K562 (cell line): ENCODE results near the gene ERLEC1. TPM values are rescaled to one million over a fixed set of nuclear protein-coding genes. Genes with fewer than 3 reads are reported as not detected.

Source experiments
- ATAC-seq: fragments of 200-7000 bp; cut with Tn5 transposase; 3 replicates; pipeline ENCODE4 v1.9.1; 2020; ENCODE audit warnings: moderate library complexity
- BruUV-seq: library from RNA; stranded (reverse); fragments of 400-500 nt; replicated peaks from 2 replicates; lab custom pipeline; 2021; lab: Mats Ljungman, UMichigan
- CTCF ChIA-PET: fragments of 300-600 bp; formaldehyde crosslinking; extraction: SDS; loops from one replicate; lab custom pipeline; 2021; ENCODE audit warnings: low intra/inter-chr PET ratio; lab: Yijun Ruan, JAX
- POLR2A ChIA-PET: fragments of 300-600, 350-650 bp; sonication (Branson Sonifier 250); formaldehyde crosslinking; extraction: SDS; loops from one replicate; lab custom pipeline; 2021; ENCODE audit warnings: antibody characterized with exemption, inconsistent platforms; lab: Yijun Ruan, JAX
- DNase-seq, 4 experiments: peaks; one replicate each; pipeline versions ENCODE4 v3.0.0 to v3.0.0-alpha.2; 2011 to 2018; ENCODE audit warnings: low spot score in 3 of 4, mixed read lengths in 3 of 4; ENCODE audit errors: extremely low read depth in 1 of 4
- FAIRE-seq: peaks from 2 replicates; lab custom pipeline; 2011; peaks lifted over from hg19 to GRCh38; lab: Jason Lieb, UNC
- H2AFZ ChIP-seq: 2 replicates; pipeline ENCODE4 v1.6.0; 2011; ENCODE audit warnings: low read depth, low read length, control low read depth, inconsistent platforms
- H3K27ac ChIP-seq: fragments of 200-600 bp; 3 replicates; pipeline ENCODE4 v1.8.0; 2011; ENCODE audit warnings: low read depth, mild to moderate bottlenecking, control low read depth, inconsistent platforms, low read length, moderate library complexity, mixed read lengths; ENCODE audit errors: extremely low read depth
- H3K27me3 ChIP-seq, 2 experiments: fragments of 300-600 bp in 1 of 2; 2 replicates in 1 of 2; 3 replicates in 1 of 2; pipeline versions ENCODE4 v1.6.0 to v1.8.0; 2011; ENCODE audit warnings: inconsistent platforms in 2 of 2, low read length in 2 of 2, mild to moderate bottlenecking in 1 of 2, mixed read lengths in 1 of 2, moderate library complexity in 1 of 2; ENCODE audit not compliant: control insufficient read depth in 2 of 2, insufficient read depth in 2 of 2
- H3K36me3 ChIP-seq: fragments of 300-600 bp; 3 replicates; pipeline ENCODE4 v1.8.0; 2011; ENCODE audit warnings: mild to moderate bottlenecking, low read length, inconsistent platforms; ENCODE audit not compliant: control insufficient read depth, insufficient read depth
- H3K4me1 ChIP-seq, 2 experiments: fragments of 200-600 bp in 1 of 2; replicated peaks in 1 of 2; 2 replicates in 1 of 2; 3 replicates in 1 of 2; pipeline versions ENCODE4 v1.5.1 to v1.8.0; 2011; ENCODE audit warnings: inconsistent platforms in 2 of 2, low read length in 2 of 2, mild to moderate bottlenecking in 1 of 2, mixed read lengths in 1 of 2, moderate library complexity in 1 of 2; ENCODE audit not compliant: control insufficient read depth in 2 of 2, insufficient read depth in 2 of 2
- H3K4me2 ChIP-seq: 2 replicates; pipeline ENCODE4 v1.6.1; 2011; ENCODE audit warnings: low read length, control low read depth, inconsistent platforms, mixed read lengths; ENCODE audit not compliant: insufficient read depth
- H3K4me3 ChIP-seq: fragments of 200-600 bp; sonication (generic), shearing (Covaris generic); 2 replicates; pipeline ENCODE4 v1.5.1; 2016; ENCODE audit warnings: control low read depth, inconsistent platforms
- H3K79me2 ChIP-seq: fragments of 200-600 bp; 3 replicates; pipeline ENCODE4 v1.8.0; 2011; ENCODE audit warnings: low read length, inconsistent platforms; ENCODE audit not compliant: control insufficient read depth, insufficient read depth
- H3K9ac ChIP-seq, 2 experiments: 2 replicates each; pipeline versions ENCODE4 v1.6.0 to v1.6.1; 2011; ENCODE audit warnings: low read depth in 2 of 2, low read length in 2 of 2, control low read depth in 1 of 2, inconsistent platforms in 1 of 2, mild to moderate bottlenecking in 1 of 2, mixed read lengths in 1 of 2; ENCODE audit not compliant: insufficient read depth in 1 of 2
- H3K9me1 ChIP-seq: one replicate; pipeline ENCODE4 v1.6.0; 2011; ENCODE audit warnings: inconsistent platforms, mild to moderate bottlenecking, low read length, moderate library complexity; ENCODE audit not compliant: control insufficient read depth, insufficient read depth
- H3K9me3 ChIP-seq: replicated peaks from 2 replicates; pipeline ENCODE4 v1.5.1; 2011; ENCODE audit warnings: low read depth, low read length, inconsistent platforms; ENCODE audit not compliant: control insufficient read depth, insufficient read depth
- H4K20me1 ChIP-seq: replicated peaks from 2 replicates; pipeline ENCODE4 v1.6.1; 2011; ENCODE audit warnings: low read length, inconsistent platforms, mixed read lengths; ENCODE audit not compliant: control insufficient read depth, insufficient read depth
- GTF2A2 ChIP-seq: IDR thresholded peaks from 2 replicates; pipeline ENCODE4 v1.6.1; 2016; ENCODE audit warnings: mild to moderate bottlenecking, missing genetic modification characterization, missing compliant biosample characterization
- HNRNPL ChIP-seq: fragments of 200-400 bp; formaldehyde crosslinking; IDR thresholded peaks from 2 replicates; pipeline ENCODE4 v1.6.1; 2017; ENCODE audit warnings: low read depth, mild to moderate bottlenecking, low read length
- ILF3 ChIP-seq: fragments of 450-650 bp; IDR thresholded peaks from 2 replicates; pipeline ENCODE4 v1.6.1; 2018; ENCODE audit warnings: antibody characterized with exemption, mild to moderate bottlenecking, moderate library complexity, borderline replicate concordance
- MAFG ChIP-seq: fragments of 450-650 bp; conservative IDR thresholded peaks from 2 replicates; pipeline ENCODE4 v1.6.1; 2016; ENCODE audit warnings: missing genetic modification characterization, missing compliant biosample characterization
- POLR3A ChIP-seq: IDR thresholded peaks from 2 replicates; pipeline ENCODE4 v1.6.1; 2011; ENCODE audit warnings: borderline replicate concordance, mild to moderate bottlenecking, moderate library complexity; ENCODE audit not compliant: insufficient read length, insufficient read depth; ENCODE audit errors: extremely low read depth
- TFAM ChIP-seq: fragments of 250-450 bp; sonication (Bioruptor Pico); conservative IDR thresholded peaks from 2 replicates; pipeline ENCODE4 v1.5.0; 2021; ENCODE audit warnings: mild to moderate bottlenecking, moderate library complexity
- ZNF324 ChIP-seq: fragments of 250-450 bp; sonication (Bioruptor Pico); IDR thresholded peaks from 2 replicates; pipeline ENCODE4 v1.4.0; 2020; ENCODE audit warnings: mild to moderate bottlenecking
- WGBS: fragments of 100-300 bp; shearing (Covaris generic); methylation state at CpG from one replicate; pipeline ENCODE4 v1.1.6; 2016; ENCODE audit warnings: low coverage, mixed read lengths; ENCODE audit not compliant: insufficient coverage; ENCODE audit errors: missing lambda C conversion rate; 5-methylcytosine and 5-hydroxymethylcytosine counted together
- in situ Hi-C: fragments of 300-500 bp; cut with MboI; formaldehyde crosslinking; loops from 4 replicates; pipeline ENCODE4 v1.15.0; 2018; ENCODE audit warnings: inconsistent platforms, mixed read lengths
- intact Hi-C: fragments of 100-400 bp; cut with micrococcal nuclease; formaldehyde crosslinking; loops from 2 replicates; pipeline ENCODE4 v1.14.2; 2022
- polyA plus RNA-seq, 8 experiments: library from polyadenylated mRNA; depleted of rRNA in 4 of 8; stranded (reverse) in 5 of 8; unstranded in 3 of 8; fragments of >200 nt; fragmentation: Nextera tagmentation in 2 of 8; fragmentation: Illumina TruSeq in 1 of 8; extraction: Ambion mirVana in 2 of 8; extraction: Trizol in 1 of 8; gene quantifications; 2 replicates each; pipeline versions ENCODE4 v1.2.1 to v1.2.3, GENCODE V29; 2011 to 2014; ENCODE audit warnings: inconsistent platforms in 1 of 8, missing spikeins in 1 of 8
- total RNA-seq, 7 experiments: library from RNA; depleted of rRNA in 6 of 7; stranded (reverse); fragments of >200 nt in 6 of 7; fragmentation: Illumina TruSeq in 2 of 7; extraction: Trizol in 2 of 7; gene quantifications; 2 replicates each; pipeline versions ENCODE4 v1.2.1 to v1.2.3, GENCODE V29; 2011 to 2021; ENCODE audit warnings: low replicate concordance in 1 of 7
- TF ChIP-seq, protein P1 (sequence below), 2 experiments: IDR thresholded peaks; 2 replicates each; pipeline ENCODE4 v1.6.1; 2012; ENCODE audit warnings: improper control_type of control experiment in 2 of 2, low read depth in 2 of 2, low read length in 2 of 2, borderline replicate concordance in 1 of 2
- TF ChIP-seq, protein P2 (sequence below): fragments of 250-450 bp; sonication (Bioruptor Pico); IDR thresholded peaks from 2 replicates; pipeline ENCODE4 v1.4.0; 2020; ENCODE audit warnings: mild to moderate bottlenecking, moderate library complexity
- TF ChIP-seq, protein P3 (sequence below): fragments of 450-650 bp; formaldehyde crosslinking; conservative IDR thresholded peaks from 2 replicates; pipeline ENCODE4 v1.4.0; 2022; ENCODE audit warnings: mild to moderate bottlenecking, missing genetic modification characterization
- TF ChIP-seq, protein P4 (sequence below), 2 experiments: fragments of 450-650 bp; conservative IDR thresholded peaks; 2 replicates each; pipeline ENCODE4 v1.6.1; 2017; ENCODE audit warnings: mild to moderate bottlenecking in 2 of 2, moderate library complexity in 2 of 2

ERLEC1 gene
- total and polyA plus RNA-seq, 9 of the 15 experiments (the other 6 are each of a cell fraction or from before 2014, with no cell fraction given), result 12.0 to 41.6 (median 30.6) TPM

DNA sequence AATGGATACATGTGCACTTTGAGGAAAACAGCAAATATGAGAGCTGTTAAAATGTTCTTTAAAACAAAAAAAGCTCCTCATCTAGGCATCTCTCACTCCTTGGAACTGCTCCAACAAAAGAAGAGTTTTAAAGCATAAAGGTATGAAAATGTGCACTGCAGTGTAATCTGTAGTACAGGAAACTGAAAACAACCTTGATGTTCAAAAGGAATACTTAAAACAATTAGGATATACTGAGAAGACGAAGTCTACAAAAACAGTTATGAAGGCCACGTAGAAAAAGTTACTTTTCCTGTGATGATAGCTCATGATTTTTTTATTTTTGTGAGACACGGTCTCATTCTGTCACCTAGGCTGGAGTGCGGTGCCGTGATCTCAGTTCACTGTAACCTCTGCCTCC, 75.0 kb downstream of the ERLEC1 start:
- intact Hi-C loops, result no loop called here
- Histone ChIP-seq H3K9me3 (no peaks in the 10 kb centered on the region), H3K9ac (no peak overlapping the region), H3K79me2 (no peaks in the 10 kb centered on the region), H3K4me2 (no peak overlapping the region), H3K36me3 (peaks cover 56% of the 10 kb centered on the region; the same call in 2 of the 3 replicates), H3K27ac (no peak overlapping the region)
- 99% methylated on average over 5 of the region's 5 CpGs for WGBS
- no peak for FAIRE-seq
- CTCF ChIA-PET, result no interaction called here
- in situ Hi-C loops, result no loop called here
- TF ChIP-seq, protein P1, sequence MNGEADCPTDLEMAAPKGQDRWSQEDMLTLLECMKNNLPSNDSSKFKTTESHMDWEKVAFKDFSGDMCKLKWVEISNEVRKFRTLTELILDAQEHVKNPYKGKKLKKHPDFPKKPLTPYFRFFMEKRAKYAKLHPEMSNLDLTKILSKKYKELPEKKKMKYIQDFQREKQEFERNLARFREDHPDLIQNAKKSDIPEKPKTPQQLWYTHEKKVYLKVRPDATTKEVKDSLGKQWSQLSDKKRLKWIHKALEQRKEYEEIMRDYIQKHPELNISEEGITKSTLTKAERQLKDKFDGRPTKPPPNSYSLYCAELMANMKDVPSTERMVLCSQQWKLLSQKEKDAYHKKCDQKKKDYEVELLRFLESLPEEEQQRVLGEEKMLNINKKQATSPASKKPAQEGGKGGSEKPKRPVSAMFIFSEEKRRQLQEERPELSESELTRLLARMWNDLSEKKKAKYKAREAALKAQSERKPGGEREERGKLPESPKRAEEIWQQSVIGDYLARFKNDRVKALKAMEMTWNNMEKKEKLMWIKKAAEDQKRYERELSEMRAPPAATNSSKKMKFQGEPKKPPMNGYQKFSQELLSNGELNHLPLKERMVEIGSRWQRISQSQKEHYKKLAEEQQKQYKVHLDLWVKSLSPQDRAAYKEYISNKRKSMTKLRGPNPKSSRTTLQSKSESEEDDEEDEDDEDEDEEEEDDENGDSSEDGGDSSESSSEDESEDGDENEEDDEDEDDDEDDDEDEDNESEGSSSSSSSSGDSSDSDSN (IDR thresholded peaks at IDR 0.05; ENCODE audit: borderline replicate concordance in 1 of 2, low read depth in 2 of 2, low read length in 2 of 2), result no peak
- no peak for TF ChIP-seq HNRNPL
- TF ChIP-seq, protein P2, sequence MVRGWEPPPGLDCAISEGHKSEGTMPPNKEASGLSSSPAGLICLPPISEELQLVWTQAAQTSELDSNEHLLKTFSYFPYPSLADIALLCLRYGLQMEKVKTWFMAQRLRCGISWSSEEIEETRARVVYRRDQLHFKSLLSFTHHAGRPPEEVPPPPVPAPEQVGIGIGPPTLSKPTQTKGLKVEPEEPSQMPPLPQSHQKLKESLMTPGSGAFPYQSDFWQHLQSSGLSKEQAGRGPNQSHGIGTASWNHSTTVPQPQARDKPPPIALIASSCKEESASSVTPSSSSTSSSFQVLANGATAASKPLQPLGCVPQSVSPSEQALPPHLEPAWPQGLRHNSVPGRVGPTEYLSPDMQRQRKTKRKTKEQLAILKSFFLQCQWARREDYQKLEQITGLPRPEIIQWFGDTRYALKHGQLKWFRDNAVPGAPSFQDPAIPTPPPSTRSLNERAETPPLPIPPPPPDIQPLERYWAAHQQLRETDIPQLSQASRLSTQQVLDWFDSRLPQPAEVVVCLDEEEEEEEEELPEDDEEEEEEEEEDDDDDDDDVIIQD (CRISPR knock-in tag), result no peak
- no peak for TF ChIP-seq POLR3A
- TF ChIP-seq ZNF324 (CRISPR knock-in tag), result no peak
- TF ChIP-seq MAFG (tag), result no peak
- TF ChIP-seq TFAM (CRISPR knock-in tag), result no peak
- no peak for TF ChIP-seq GTF2A2 (tag)
- TF ChIP-seq, protein P3, sequence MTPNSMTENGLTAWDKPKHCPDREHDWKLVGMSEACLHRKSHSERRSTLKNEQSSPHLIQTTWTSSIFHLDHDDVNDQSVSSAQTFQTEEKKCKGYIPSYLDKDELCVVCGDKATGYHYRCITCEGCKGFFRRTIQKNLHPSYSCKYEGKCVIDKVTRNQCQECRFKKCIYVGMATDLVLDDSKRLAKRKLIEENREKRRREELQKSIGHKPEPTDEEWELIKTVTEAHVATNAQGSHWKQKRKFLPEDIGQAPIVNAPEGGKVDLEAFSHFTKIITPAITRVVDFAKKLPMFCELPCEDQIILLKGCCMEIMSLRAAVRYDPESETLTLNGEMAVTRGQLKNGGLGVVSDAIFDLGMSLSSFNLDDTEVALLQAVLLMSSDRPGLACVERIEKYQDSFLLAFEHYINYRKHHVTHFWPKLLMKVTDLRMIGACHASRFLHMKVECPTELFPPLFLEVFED, result no peak
- TF ChIP-seq ILF3, result no peak
- TF ChIP-seq, protein P4, sequence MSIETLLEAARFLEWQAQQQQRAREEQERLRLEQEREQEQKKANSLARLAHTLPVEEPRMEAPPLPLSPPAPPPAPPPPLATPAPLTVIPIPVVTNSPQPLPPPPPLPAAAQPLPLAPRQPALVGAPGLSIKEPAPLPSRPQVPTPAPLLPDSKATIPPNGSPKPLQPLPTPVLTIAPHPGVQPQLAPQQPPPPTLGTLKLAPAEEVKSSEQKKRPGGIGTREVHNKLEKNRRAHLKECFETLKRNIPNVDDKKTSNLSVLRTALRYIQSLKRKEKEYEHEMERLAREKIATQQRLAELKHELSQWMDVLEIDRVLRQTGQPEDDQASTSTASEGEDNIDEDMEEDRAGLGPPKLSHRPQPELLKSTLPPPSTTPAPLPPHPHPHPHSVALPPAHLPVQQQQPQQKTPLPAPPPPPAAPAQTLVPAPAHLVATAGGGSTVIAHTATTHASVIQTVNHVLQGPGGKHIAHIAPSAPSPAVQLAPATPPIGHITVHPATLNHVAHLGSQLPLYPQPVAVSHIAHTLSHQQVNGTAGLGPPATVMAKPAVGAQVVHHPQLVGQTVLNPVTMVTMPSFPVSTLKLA (conservative IDR thresholded peaks at IDR 0.05), result no peak
- TF ChIP-seq, all 486 proteins: peak for 0
- H3K4me3 ChIP-seq, result no peak overlapping the region
- BruUV-seq, result no TSS peak
- H2AFZ ChIP-seq, result no peak overlapping the region
- no peaks in the 10 kb centered on the region for H3K9me1 ChIP-seq
- ATAC-seq, result no peak
- no peaks in the 10 kb centered on the region; a peak in 1 of 5 replicates for H3K4me1 ChIP-seq
- no peaks in the 10 kb centered on the region for H4K20me1 ChIP-seq
- POLR2A ChIA-PET, result interaction anchor here (0.6 to 1.3 kb wide), 5 partner anchors 12 to 494 kb away, joined by 3 to 4 read pairs (median 3); no protein-coding TSS in a partner anchor
- no peak for DNase-seq
- H3K27me3 ChIP-seq, result no peaks in the 10 kb centered on the region
